Iris pigment epithelial cell (primary cell): ENCODE data around the gene ZSCAN22.

Source experiments
- DNase-seq: peaks from one replicate; pipeline ENCODE4 v3.0.0-alpha.2; 2011; ENCODE audit warnings: low read depth

ZSCAN22 gene

GRCh38 chr19:58351990-58352755 is 25.4 kb downstream of the ZSCAN22 start:
- DNase-seq = no peak

DNA sequence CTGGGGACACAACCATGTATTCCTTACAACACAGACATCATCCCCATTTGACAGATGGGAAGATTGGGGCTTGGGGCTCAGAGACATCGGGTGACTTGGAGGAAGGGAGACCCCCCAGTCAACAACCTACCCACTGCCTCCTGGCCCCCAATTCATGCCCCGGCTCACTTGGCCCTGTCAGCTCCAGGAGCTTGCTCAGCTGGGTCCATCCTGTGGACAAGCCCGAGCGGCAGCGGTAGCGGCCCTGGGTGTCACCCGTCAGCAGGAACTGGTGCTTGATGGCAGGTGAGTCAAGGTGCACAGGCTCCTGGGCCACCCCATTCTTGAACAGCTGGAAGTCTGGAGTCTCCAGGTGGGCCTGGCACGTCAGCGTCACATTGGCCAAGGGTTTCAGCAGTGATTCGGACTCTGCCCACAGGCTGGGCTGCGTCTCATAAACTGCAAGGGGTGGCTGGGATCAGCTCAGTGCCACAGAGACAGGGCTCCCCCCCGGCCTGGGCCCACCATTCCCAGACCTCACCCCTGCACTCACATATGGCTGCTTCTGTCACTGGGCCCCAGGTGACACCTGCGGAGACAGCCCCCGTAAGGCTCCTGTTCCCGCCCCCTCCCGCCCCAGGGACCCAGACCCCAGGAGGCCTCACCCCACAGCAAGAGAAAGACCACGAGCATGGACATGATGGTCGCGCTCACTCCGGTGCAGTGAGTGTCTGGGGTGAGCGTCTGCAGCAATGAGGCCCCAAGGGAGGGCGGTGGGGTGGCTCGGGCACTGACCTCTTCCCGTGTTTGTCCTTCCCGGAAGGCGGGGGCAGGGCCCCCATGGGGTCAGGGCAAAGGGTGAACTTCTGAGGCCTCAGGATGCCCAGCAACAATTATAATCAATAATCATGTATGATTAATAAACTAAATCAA is 26.2 kb downstream of the ZSCAN22 start, which contains the start of gene A1BG:
Gene A1BG (minus strand): TSS at position 733 of the 912 bp plus-strand sequence. CDS start 55 bp downstream, at position 678.
- DNase-seq = no peak

- DNase-seq = no peak
These were observed 27.1 kb downstream of the ZSCAN22 start for GRCh38 chr19:58353717-58354477.

GRCh38 chr19:58354478-58355030 is 27.8 kb downstream of the ZSCAN22 start:
- DNase-seq = no peak

DNA sequence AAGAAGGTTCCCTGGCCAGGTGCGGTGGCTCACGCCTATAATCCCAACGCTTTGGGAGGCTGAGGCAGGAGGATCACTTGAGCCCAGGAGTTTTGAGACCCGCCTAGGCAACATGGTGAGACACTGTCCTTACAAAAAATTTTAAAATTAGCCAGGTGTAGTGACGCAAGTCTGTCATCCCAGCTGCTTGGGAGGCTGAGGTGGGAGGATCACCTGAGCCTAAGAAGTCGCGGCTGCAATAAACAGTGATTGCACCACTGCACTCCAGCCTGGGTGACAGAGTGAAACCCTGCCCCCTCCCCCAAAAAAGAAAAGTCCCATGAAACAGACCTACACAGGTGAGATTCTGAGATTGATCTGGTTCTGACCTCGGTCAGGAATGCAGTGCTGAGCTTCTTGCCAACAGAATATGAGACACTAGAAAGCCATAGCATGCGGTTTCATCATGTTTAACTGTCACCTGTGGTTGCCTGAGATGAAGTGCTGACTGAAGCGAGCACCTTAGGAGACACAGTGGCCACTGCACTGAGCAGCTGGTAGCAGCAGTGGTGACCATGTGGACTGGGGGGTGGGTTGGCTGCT is 28.5 kb downstream of the ZSCAN22 start:
- no peak for DNase-seq

DNA sequence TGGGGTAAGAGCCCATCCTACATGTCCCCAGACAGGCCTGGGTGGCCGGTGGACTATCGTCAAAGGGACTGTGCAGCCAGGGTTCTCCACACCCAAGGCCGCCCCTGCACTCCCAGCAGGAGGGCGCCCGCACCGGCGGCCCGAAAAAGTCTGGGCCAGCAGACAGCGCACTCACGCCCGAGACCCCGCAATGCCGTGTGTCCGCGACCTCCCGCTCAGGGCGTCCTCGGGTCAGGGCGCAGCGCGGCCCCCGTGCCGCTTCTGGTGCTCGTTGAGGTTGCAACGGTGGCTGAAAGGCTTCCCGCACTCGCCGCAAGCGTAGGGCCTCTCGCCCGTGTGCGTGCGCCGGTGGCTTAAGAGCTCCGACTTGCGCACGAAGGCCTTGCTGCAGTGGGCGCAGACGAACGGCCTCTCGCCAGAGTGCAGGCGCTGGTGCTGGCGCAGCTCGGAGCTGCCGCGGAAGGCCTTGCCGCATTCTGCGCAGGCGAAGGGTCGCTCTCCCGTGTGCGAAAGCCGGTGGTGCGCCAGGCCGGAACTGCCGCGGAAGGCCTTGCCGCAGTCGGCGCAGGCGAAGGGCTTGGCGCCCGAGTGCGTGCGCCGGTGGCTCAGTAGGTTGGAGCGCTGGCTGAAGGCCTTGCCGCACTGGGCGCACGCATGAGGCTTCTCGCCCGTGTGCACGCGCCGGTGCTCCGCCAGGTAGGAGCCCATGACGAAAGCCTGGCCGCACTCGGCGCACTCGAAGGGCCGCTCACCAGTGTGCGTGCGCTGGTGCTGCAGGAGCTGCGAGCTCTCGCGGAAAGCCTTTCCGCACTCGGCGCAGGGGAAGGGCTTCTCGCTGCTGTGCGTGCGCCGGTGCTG is 29.3 kb downstream of the ZSCAN22 start:
- DNase-seq = peak; percentile 53

GRCh38 chr19:58356766-58357480 is 30.1 kb downstream of the ZSCAN22 start:
- DNase-seq = peak; percentile 29

GRCh38 chr19:58357481-58358145 is 30.8 kb downstream of the ZSCAN22 start:
- DNase-seq = no peak

DNA sequence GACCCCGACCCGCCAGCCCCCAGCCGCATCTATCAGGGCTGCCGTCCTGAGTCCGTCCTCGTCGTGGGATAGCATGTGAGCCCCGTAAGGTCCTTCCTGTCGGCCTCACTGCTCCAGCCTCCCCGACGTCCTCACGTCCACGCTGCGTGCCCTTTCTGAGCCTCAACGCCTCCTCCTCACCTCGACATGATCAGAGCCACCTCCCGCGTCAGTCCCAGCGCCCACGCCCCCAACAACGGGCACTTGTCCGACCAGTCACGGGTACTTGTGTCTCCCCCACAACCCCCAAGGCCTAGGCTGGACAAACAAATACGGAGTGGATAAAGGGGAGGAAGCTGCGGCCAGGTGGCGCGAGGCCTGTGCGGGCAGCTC is 35.1 kb downstream of the ZSCAN22 start:
- DNase-seq = no peak

DNA sequence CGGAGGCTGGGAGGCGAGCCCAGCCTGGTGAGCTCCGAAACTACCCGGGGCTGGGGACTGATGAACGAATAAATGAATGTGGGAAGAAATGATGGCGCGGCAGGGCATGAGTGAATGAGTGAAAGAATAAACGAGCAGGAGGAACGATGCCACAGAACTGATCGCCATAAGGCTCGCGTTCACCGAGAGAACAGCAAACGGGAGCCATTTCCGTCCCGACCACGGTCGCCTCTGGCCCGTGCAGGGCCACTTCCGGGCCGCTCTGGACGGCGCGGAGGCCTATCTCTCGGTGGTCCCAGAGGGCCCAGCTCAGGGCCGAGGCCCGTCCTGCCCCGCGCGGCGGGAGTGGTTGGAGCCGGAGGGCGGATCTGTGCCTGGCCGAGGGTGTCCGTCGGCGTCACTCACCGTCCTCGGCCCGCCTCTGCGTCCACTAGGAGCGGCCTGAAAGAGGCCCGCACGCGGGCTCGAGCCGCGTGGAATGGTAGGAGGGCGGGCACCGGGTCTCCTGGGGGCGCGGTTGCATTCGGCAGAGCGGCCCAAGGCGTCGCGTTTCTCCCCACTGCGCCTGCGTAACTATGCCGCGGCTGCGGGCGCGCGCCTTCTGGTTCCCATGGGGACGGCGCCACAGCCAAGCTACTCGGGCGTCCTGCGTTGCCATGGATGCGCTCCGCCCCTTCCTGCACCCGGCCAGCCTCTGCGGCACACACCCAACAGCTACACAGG is 35.6 kb downstream of the ZSCAN22 start, which contains the start of gene ZNF497:
Gene ZNF497 (minus strand): TSS at position 480 of the 723 bp plus-strand sequence. CDS start 5,116 bp downstream, outside the sequence.
- DNase-seq = peak; percentile 95

GRCh38 chr19:58364146-58364545 is 37.4 kb downstream of the ZSCAN22 start:
- DNase-seq = no peak

DNA sequence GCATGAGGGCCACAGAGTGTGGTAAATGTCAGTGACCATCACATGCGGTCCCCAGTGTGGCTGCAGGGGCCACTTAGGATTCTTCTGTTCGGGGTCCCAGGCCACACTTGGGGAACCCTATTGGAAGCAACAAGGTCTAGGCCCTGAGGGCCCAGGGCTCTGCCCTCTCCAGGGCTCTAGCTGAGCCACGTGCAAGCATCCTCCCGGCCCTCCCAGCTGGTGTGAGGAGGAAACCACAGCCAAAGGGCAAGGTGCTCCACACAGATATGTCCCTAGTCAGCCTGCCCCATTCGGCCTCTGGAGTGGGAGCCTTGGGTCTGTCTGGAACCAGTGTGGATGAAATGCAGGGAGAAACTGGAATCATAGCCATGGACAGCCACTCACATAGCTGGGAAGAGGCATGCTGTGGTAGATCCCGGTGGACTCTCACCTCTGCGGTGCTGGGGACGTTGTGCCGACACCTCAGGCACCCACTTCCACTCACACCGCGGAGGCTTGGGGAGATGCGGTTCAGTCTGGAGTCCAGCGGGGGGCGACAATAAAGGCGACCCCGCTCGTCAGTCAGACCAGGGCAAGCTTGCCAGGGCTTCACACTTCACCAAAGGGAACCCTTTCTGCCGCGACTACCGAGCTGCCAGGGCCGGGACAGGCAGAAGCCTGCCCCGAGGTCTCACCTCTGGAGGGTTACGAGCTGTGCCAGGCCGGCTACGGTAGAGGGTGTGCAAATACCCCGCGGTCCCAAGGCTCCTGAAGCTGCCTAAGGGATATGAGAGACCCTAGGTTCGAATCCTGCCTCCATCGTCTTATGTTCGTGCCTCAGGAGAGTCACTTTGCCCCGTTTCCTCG is 40.0 kb downstream of the ZSCAN22 start:
- no peak for DNase-seq

GRCh38 chr19:58367698-58368454 is 41.1 kb downstream of the ZSCAN22 start:
- no peak for DNase-seq

- no peak for DNase-seq
These were observed 42.0 kb downstream of the ZSCAN22 start for GRCh38 chr19:58368561-58369360.

DNA sequence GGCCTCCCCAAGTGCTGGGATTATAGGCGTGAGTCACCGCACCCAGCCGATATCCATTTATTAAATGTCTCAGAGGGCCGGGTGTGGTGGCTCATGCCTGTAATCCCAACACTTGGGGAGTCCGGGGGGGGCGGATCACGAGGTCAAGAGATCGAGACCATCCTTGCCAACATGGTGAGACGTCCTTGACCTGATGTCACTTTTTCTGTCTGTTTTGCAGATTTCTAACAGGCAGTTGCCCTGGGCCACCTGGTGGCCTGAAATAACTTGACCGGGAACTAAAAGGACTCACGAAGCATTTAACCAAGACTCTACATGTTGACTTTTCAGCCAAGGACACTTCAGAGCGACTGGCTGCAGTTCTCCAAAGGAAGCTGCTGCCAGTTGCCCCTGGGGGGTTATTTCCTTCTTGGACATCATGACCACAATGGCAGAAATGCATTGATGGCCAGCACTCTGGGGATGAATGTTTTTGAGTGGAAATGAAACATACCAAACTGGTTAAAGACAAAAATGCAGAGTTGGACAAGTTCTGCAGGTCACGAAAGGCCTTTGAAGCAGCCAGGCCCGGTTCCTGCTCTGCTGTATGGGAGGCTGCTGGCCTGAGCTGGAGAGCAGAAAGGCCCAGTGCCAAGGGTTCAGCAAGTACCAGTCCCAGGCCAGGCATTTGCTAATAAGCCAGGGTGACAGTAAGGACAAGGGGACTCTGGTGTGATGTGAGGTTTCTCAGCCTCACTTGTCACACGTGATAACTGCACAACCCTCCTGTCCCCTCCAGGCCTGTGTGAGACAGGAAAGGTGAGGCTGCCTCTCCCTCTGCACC is 45.7 kb downstream of the ZSCAN22 start:
- DNase-seq = no peak
